H9 (cell line): ENCODE data around the gene GPX7. TPM values are rescaled to one million over a fixed set of nuclear protein-coding genes. Genes with fewer than 3 reads are reported as not detected.

Experiments
- DNase-seq: peaks from one replicate; pipeline ENCODE4 v3.0.0-alpha.2; 2017
- H2AFZ ChIP-seq: one replicate; pipeline ENCODE4 v1.6.1; 2013; ENCODE audit warnings: mild to moderate bottlenecking, low read length, control low read depth, moderate library complexity
- H2AK5ac ChIP-seq: 2 replicates; pipeline ENCODE4 v1.6.1; 2013; ENCODE audit warnings: low read length, control low read depth, mixed read lengths; ENCODE audit not compliant: insufficient read length
- H2BK120ac ChIP-seq: one replicate; pipeline ENCODE4 v1.6.1; 2013; ENCODE audit warnings: low read depth, mild to moderate bottlenecking, low read length, control low read depth, inconsistent platforms; ENCODE audit not compliant: poor library complexity, severe bottlenecking
- H2BK12ac ChIP-seq: 2 replicates; pipeline ENCODE4 v1.6.1; 2013; ENCODE audit warnings: low read length, control low read depth, mixed read lengths, low read depth; ENCODE audit not compliant: insufficient read length
- H2BK15ac ChIP-seq: 2 replicates; pipeline ENCODE4 v1.6.1; 2013; ENCODE audit warnings: low read depth, low read length, control low read depth
- H2BK20ac ChIP-seq: one replicate; pipeline ENCODE4 v1.6.1; 2013; ENCODE audit warnings: low read depth, mild to moderate bottlenecking, low read length, control low read depth, inconsistent platforms; ENCODE audit not compliant: poor library complexity, severe bottlenecking
- H2BK5ac ChIP-seq: 2 replicates; pipeline ENCODE4 v1.6.1; 2013; ENCODE audit warnings: low read length, control low read depth, mixed read lengths; ENCODE audit not compliant: insufficient read length
- H3K14ac ChIP-seq: 2 replicates; pipeline ENCODE4 v1.6.1; 2013; ENCODE audit warnings: low read length, control low read depth; ENCODE audit not compliant: insufficient read depth
- H3K18ac ChIP-seq: 2 replicates; pipeline ENCODE4 v1.6.1; 2013; ENCODE audit warnings: low read depth, mild to moderate bottlenecking, mixed read lengths, low read length, control low read depth; ENCODE audit not compliant: insufficient read length
- H3K23ac ChIP-seq: 2 replicates; pipeline ENCODE4 v1.6.1; 2013; ENCODE audit warnings: low read length, control low read depth, mixed read lengths, low read depth; ENCODE audit not compliant: insufficient read length
- H3K23me2 ChIP-seq: 2 replicates; pipeline ENCODE4 v1.6.1; 2013; ENCODE audit warnings: low read depth, mild to moderate bottlenecking, mixed read lengths, low read length, control low read depth; ENCODE audit not compliant: insufficient read length, poor library complexity, severe bottlenecking
- H3K27ac ChIP-seq: 2 replicates; pipeline ENCODE4 v1.5.1; 2013; ENCODE audit warnings: low read length, control low read depth, mixed read lengths, low read depth; ENCODE audit not compliant: insufficient read length
- H3K27me3 ChIP-seq: 2 replicates; pipeline ENCODE4 v1.6.1; 2013; ENCODE audit warnings: low read length, control low read depth, inconsistent platforms; ENCODE audit not compliant: insufficient read depth
- H3K4ac ChIP-seq: 2 replicates; pipeline ENCODE4 v1.6.1; 2013; ENCODE audit warnings: low read depth, mild to moderate bottlenecking, control low read depth, inconsistent platforms, low read length, moderate library complexity
- H3K4me1 ChIP-seq: 2 replicates; pipeline ENCODE4 v1.6.1; 2013; ENCODE audit warnings: low read length, control low read depth, inconsistent platforms; ENCODE audit not compliant: insufficient read depth
- H3K4me2 ChIP-seq: 2 replicates; pipeline ENCODE4 v1.6.1; 2013; ENCODE audit warnings: low read length, control low read depth, mixed read lengths; ENCODE audit not compliant: insufficient read length, insufficient read depth
- H3K56ac ChIP-seq: 2 replicates; pipeline ENCODE4 v1.6.1; 2013; ENCODE audit warnings: low read depth, mild to moderate bottlenecking, mixed read lengths, low read length, control low read depth; ENCODE audit not compliant: insufficient read length
- H3K79me1 ChIP-seq: 2 replicates; pipeline ENCODE4 v1.6.1; 2013; ENCODE audit warnings: low read depth, mild to moderate bottlenecking, moderate library complexity, low read length, control low read depth, inconsistent platforms; ENCODE audit not compliant: insufficient read depth, poor library complexity, severe bottlenecking
- H3K79me2 ChIP-seq: 2 replicates; pipeline ENCODE4 v1.6.1; 2013; ENCODE audit warnings: low read length, control low read depth, inconsistent platforms; ENCODE audit not compliant: insufficient read depth
- H3K9ac ChIP-seq: 2 replicates; pipeline ENCODE4 v1.6.1; 2013; ENCODE audit warnings: low read length, control low read depth, mixed read lengths; ENCODE audit not compliant: insufficient read length; ENCODE audit errors: extremely low read depth
- H3K9me3 ChIP-seq: one replicate; pipeline ENCODE4 v1.6.1; 2013; ENCODE audit warnings: low read depth, low read length, inconsistent platforms; ENCODE audit not compliant: control insufficient read depth
- H3T11ph ChIP-seq: one replicate; pipeline ENCODE4 v1.6.1; 2013; ENCODE audit warnings: mild to moderate bottlenecking, low read length, control low read depth, inconsistent platforms
- H4K20me1 ChIP-seq: one replicate; pipeline ENCODE4 v1.6.1; 2013; ENCODE audit not compliant: control insufficient read depth, insufficient read length, insufficient read depth
- H4K5ac ChIP-seq: 2 replicates; pipeline ENCODE4 v1.6.1; 2013; ENCODE audit warnings: low read depth, mild to moderate bottlenecking, mixed read lengths, low read length, control low read depth; ENCODE audit not compliant: insufficient read length
- H4K8ac ChIP-seq: replicated peaks from 2 replicates; pipeline ENCODE4 v1.6.1; 2013; ENCODE audit warnings: low read length, control low read depth, mixed read lengths, low read depth; ENCODE audit not compliant: insufficient read length
- H4K91ac ChIP-seq: 2 replicates; pipeline ENCODE4 v1.6.1; 2013; ENCODE audit warnings: low read depth, mild to moderate bottlenecking, moderate library complexity, mixed read lengths, low read length, control low read depth; ENCODE audit not compliant: insufficient read length
- H3K27ac Mint-ChIP-seq, 3 experiments: 2 replicates in 2 of 3; 3 replicates in 1 of 3; pipeline ENCODE4 v1.8.0; 2020 to 2021; ENCODE audit warnings: mixed read lengths in 3 of 3, mild to moderate bottlenecking in 1 of 3, moderate library complexity in 1 of 3
- H3K27me3 Mint-ChIP-seq: 2 replicates; pipeline ENCODE4 v1.8.0; 2021; ENCODE audit warnings: low read depth, mild to moderate bottlenecking, moderate library complexity, mixed read lengths
- H3K36me3 Mint-ChIP-seq, 3 experiments: 2 replicates in 2 of 3; 3 replicates in 1 of 3; pipeline ENCODE4 v1.8.0; 2020 to 2021; ENCODE audit warnings: low read depth in 3 of 3, mixed read lengths in 3 of 3; ENCODE audit not compliant: insufficient read depth in 1 of 3
- H3K4me1 Mint-ChIP-seq, 2 experiments: 2 replicates each; pipeline ENCODE4 v1.8.0; 2020; ENCODE audit warnings: mixed read lengths in 2 of 2
- H3K4me3 Mint-ChIP-seq, 2 experiments: 2 replicates in 1 of 2; 3 replicates in 1 of 2; pipeline ENCODE4 v1.8.0; 2020 to 2021; ENCODE audit warnings: mild to moderate bottlenecking in 2 of 2, mixed read lengths in 2 of 2, moderate library complexity in 1 of 2
- H3K9me3 Mint-ChIP-seq, 2 experiments: 2 replicates in 1 of 2; 3 replicates in 1 of 2; pipeline ENCODE4 v1.8.0; 2020; ENCODE audit warnings: mild to moderate bottlenecking in 2 of 2, mixed read lengths in 2 of 2, moderate library complexity in 1 of 2
- WGBS: extraction: QIAGEN DNeasy Blood & Tissue Kit; methylation state at CpG from one replicate; pipeline ENCODE4 v1.1.7; 2013; ENCODE audit warnings: missing lambda C conversion rate, low lambda C conversion rate, mixed read lengths; ENCODE audit not compliant: insufficient read length; ENCODE audit errors: extremely low coverage; 5-methylcytosine and 5-hydroxymethylcytosine counted together
- total RNA-seq: library from RNA; stranded (reverse); gene quantifications from 2 replicates; pipeline ENCODE4 v1.2.1, GENCODE V29; 2021
- TF ChIP-seq, protein P1 (sequence below): fragments of 200-600 bp; sonication (generic); conservative IDR thresholded peaks from 3 replicates; pipeline ENCODE4 v1.8.0; 2021; ENCODE audit warnings: antibody characterized with exemption, mild to moderate bottlenecking

Gene GPX7
- total RNA-seq, 1 experiment from 2014 or later: 12.1 TPM

DNA sequence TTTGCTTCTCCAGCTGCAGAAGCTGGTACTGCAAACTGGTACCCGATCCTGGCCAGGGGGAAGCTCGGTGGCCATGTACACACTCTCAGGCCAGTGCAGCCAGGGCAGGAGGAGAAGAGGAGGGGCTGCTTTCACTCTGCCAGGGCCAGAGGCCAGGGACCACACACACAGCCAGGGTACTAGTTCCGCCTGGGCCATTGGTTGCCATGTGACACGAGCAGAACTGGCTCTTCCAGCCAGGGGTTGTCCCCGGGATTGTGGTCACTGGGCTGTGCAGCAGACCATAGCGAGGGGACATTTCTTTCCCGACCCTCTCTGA, 27.1 kb downstream of the GPX7 start:
- H3K27me3 Mint-ChIP-seq: peaks cover 45% of the 10 kb centered on the region
- no peak overlapping the region for H3K4ac ChIP-seq
- H2BK5ac ChIP-seq: no peak overlapping the region
- H3K79me1 ChIP-seq: no peaks in the 10 kb centered on the region
- peaks cover 6 to 9% of the 10 kb centered on the region in 2 experiments; a peak in 4 of 5 replicates for H3K9me3 Mint-ChIP-seq
- no peak overlapping the region for H2AK5ac ChIP-seq
- no peaks in the 10 kb centered on the region; the same call in 1 of the 2 replicates for H3K4me1 ChIP-seq
- H3K56ac ChIP-seq: no peak overlapping the region
- peaks cover 25% of the 10 kb centered on the region for H3K27me3 ChIP-seq
- no peak overlapping the region for H3K4me2 ChIP-seq
- H2BK12ac ChIP-seq: no peak overlapping the region
- H3K14ac ChIP-seq: no peak overlapping the region; the same call in 1 of the 2 replicates
- peaks cover 4% of the 10 kb centered on the region for H3K23me2 ChIP-seq
- peaks cover 0 to 8% (median 7%) of the 10 kb centered on the region in 3 experiments; a peak in 3 of 7 replicates for H3K36me3 Mint-ChIP-seq
- H3K79me2 ChIP-seq: no peaks in the 10 kb centered on the region
- no CpG with 5 or more reads among the region's 7 CpGs for WGBS
- H2BK20ac ChIP-seq: no peak overlapping the region
- H2AFZ ChIP-seq: no peak overlapping the region
- H3T11ph ChIP-seq: no peak overlapping the region
- no peak overlapping the region for H2BK120ac ChIP-seq
- no peak overlapping the region for H3K23ac ChIP-seq
- no peak overlapping the region for H2BK15ac ChIP-seq
- H3K4me1 Mint-ChIP-seq: peaks cover 11 to 23% of the 10 kb centered on the region in 2 experiments
- H3K18ac ChIP-seq: no peak overlapping the region
- H4K8ac ChIP-seq: no peak overlapping the region
- H3K27ac Mint-ChIP-seq: no peak overlapping the region; a peak in 2 of 7 replicates
- TF ChIP-seq, protein P1, sequence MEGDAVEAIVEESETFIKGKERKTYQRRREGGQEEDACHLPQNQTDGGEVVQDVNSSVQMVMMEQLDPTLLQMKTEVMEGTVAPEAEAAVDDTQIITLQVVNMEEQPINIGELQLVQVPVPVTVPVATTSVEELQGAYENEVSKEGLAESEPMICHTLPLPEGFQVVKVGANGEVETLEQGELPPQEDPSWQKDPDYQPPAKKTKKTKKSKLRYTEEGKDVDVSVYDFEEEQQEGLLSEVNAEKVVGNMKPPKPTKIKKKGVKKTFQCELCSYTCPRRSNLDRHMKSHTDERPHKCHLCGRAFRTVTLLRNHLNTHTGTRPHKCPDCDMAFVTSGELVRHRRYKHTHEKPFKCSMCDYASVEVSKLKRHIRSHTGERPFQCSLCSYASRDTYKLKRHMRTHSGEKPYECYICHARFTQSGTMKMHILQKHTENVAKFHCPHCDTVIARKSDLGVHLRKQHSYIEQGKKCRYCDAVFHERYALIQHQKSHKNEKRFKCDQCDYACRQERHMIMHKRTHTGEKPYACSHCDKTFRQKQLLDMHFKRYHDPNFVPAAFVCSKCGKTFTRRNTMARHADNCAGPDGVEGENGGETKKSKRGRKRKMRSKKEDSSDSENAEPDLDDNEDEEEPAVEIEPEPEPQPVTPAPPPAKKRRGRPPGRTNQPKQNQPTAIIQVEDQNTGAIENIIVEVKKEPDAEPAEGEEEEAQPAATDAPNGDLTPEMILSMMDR: no peak
- H3K4me3 Mint-ChIP-seq: no peak overlapping the region
- H3K9ac ChIP-seq: no peak overlapping the region
- DNase-seq: peak; percentile 52
- no peaks in the 10 kb centered on the region for H3K9me3 ChIP-seq
- no peaks in the 10 kb centered on the region for H4K20me1 ChIP-seq
- H4K91ac ChIP-seq: no peak overlapping the region
- no peak overlapping the region for H4K5ac ChIP-seq
- no peak overlapping the region for H3K27ac ChIP-seq
